WTC11 (cell line): Measurements from ENCODE around the gene PPM1L. TPM values are rescaled to one million over a fixed set of nuclear protein-coding genes. Genes with fewer than 3 reads are reported as not detected.

ENCODE experiments used
- ATAC-seq: fragments of 200-7000 bp; cut with Tn5 transposase; 2 replicates; pipeline ENCODE4 v1.10.0; 2021; ENCODE audit warnings: mild to moderate bottlenecking, moderate library complexity
- CTCF ChIA-PET: fragments of 300-600 bp; sonication (Branson Sonifier 250); formaldehyde crosslinking; loops from one replicate; lab custom pipeline; 2021; ENCODE audit warnings: antibody characterized with exemption; lab: Charles Lee
- POLR2A ChIA-PET: fragments of 350-600 bp; sonication (Branson Sonifier 250); formaldehyde crosslinking; loops from one replicate; lab custom pipeline; 2021; ENCODE audit warnings: antibody characterized with exemption; lab: Charles Lee
- DNase-seq: peaks from one replicate; pipeline ENCODE4 v3.0.0; 2021; ENCODE audit warnings: low spot score
- H3K27ac Mint-ChIP-seq: 2 replicates; pipeline ENCODE4 v1.8.0; 2021; ENCODE audit warnings: mixed read lengths
- H3K27me3 Mint-ChIP-seq: 2 replicates; pipeline ENCODE4 v1.8.0; 2021; ENCODE audit warnings: low read depth, mild to moderate bottlenecking, moderate library complexity, mixed read lengths
- H3K36me3 Mint-ChIP-seq: 2 replicates; pipeline ENCODE4 v1.8.0; 2021; ENCODE audit warnings: mixed read lengths
- H3K4me1 Mint-ChIP-seq: 2 replicates; pipeline ENCODE4 v1.8.0; 2022; ENCODE audit warnings: mixed read lengths
- H3K4me3 Mint-ChIP-seq: 2 replicates; pipeline ENCODE4 v1.8.0; 2021; ENCODE audit warnings: mild to moderate bottlenecking, moderate library complexity, mixed read lengths
- H3K9me3 Mint-ChIP-seq: 2 replicates; pipeline ENCODE4 v1.8.0; 2021; ENCODE audit warnings: mixed read lengths
- ATF1 ChIP-seq: sonication (generic); formaldehyde crosslinking; IDR thresholded peaks from 2 replicates; pipeline ENCODE4 v1.8.1; 2023; ENCODE audit warnings: mild to moderate bottlenecking, moderate library complexity, missing genetic modification reagents
- ATF2 ChIP-seq: sonication (generic); formaldehyde crosslinking; IDR thresholded peaks from 2 replicates; pipeline ENCODE4 v1.8.1; 2022; ENCODE audit warnings: low read depth, missing genetic modification reagents, borderline replicate concordance
- ATF6 ChIP-seq: sonication (generic); formaldehyde crosslinking; IDR thresholded peaks from 2 replicates; pipeline ENCODE4 v1.8.1; 2023; ENCODE audit warnings: mild to moderate bottlenecking, missing genetic modification reagents
- CBFB ChIP-seq: sonication (generic); formaldehyde crosslinking; IDR thresholded peaks from 2 replicates; pipeline ENCODE4 v1.8.1; 2022; ENCODE audit warnings: mild to moderate bottlenecking, low read depth, missing genetic modification reagents
- CDX4 ChIP-seq: fragments of 250-450 bp; sonication (Bioruptor Pico); IDR thresholded peaks from 2 replicates; pipeline ENCODE4 v1.9.0; 2021; ENCODE audit warnings: moderate library complexity, mild to moderate bottlenecking, inconsistent platforms, borderline replicate concordance
- ELF4 ChIP-seq: sonication (generic); formaldehyde crosslinking; IDR thresholded peaks from 2 replicates; pipeline ENCODE4 v1.8.1; 2022; ENCODE audit warnings: low read depth, mild to moderate bottlenecking, moderate library complexity, missing genetic modification reagents
- ERG ChIP-seq: fragments of 250-450 bp; sonication (Bioruptor Pico); IDR thresholded peaks from 2 replicates; pipeline ENCODE4 v1.8.0; 2021; ENCODE audit warnings: mild to moderate bottlenecking
- FOXP4 ChIP-seq: sonication (generic); formaldehyde crosslinking; IDR thresholded peaks from 2 replicates; pipeline ENCODE4 v1.8.0; 2022; ENCODE audit warnings: mild to moderate bottlenecking, missing genetic modification reagents
- IRF2 ChIP-seq: sonication (generic); formaldehyde crosslinking; IDR thresholded peaks from 2 replicates; pipeline ENCODE4 v1.8.0; 2022; ENCODE audit warnings: low read depth, missing genetic modification reagents, borderline replicate concordance
- JUN ChIP-seq: sonication (generic); formaldehyde crosslinking; IDR thresholded peaks from 2 replicates; pipeline ENCODE4 v1.8.0; 2023; ENCODE audit warnings: mild to moderate bottlenecking, missing genetic modification reagents
- NFYB ChIP-seq: sonication (generic); formaldehyde crosslinking; conservative IDR thresholded peaks from 2 replicates; pipeline ENCODE4 v1.8.0; 2022; ENCODE audit warnings: low read depth, missing genetic modification reagents
- NR2C2 ChIP-seq: sonication (generic); formaldehyde crosslinking; IDR thresholded peaks from 2 replicates; pipeline ENCODE4 v1.8.0; 2022; ENCODE audit warnings: mild to moderate bottlenecking, missing genetic modification reagents
- NR3C1 ChIP-seq: sonication (generic); formaldehyde crosslinking; conservative IDR thresholded peaks from 2 replicates; pipeline ENCODE4 v1.8.1; 2023; ENCODE audit warnings: low read depth, mild to moderate bottlenecking, missing genetic modification reagents
- PREB ChIP-seq: sonication (generic); formaldehyde crosslinking; IDR thresholded peaks from 2 replicates; pipeline ENCODE4 v1.8.1; 2022; ENCODE audit warnings: mild to moderate bottlenecking, missing genetic modification reagents, moderate library complexity, borderline replicate concordance
- SMAD4 ChIP-seq: sonication (generic); formaldehyde crosslinking; IDR thresholded peaks from 2 replicates; pipeline ENCODE4 v1.8.0; 2022; ENCODE audit warnings: mild to moderate bottlenecking, missing genetic modification reagents
- USF2 ChIP-seq: sonication (generic); formaldehyde crosslinking; IDR thresholded peaks from 2 replicates; pipeline ENCODE4 v1.8.1; 2023; ENCODE audit warnings: mild to moderate bottlenecking, missing genetic modification reagents, moderate library complexity
- ZBTB21 ChIP-seq: sonication (generic); formaldehyde crosslinking; IDR thresholded peaks from 2 replicates; pipeline ENCODE4 v1.8.1; 2023; ENCODE audit warnings: mild to moderate bottlenecking, missing genetic modification reagents, borderline replicate concordance
- ZBTB43 ChIP-seq: sonication (generic); formaldehyde crosslinking; IDR thresholded peaks from 2 replicates; pipeline ENCODE4 v1.8.1; 2023; ENCODE audit warnings: mild to moderate bottlenecking, missing genetic modification reagents
- ZNF121 ChIP-seq: sonication (generic); formaldehyde crosslinking; IDR thresholded peaks from 2 replicates; pipeline ENCODE4 v1.8.0; 2023; ENCODE audit warnings: missing genetic modification reagents
- ZNF317 ChIP-seq: sonication (generic); formaldehyde crosslinking; IDR thresholded peaks from 2 replicates; pipeline ENCODE4 v1.8.1; 2023; ENCODE audit warnings: low read depth, mild to moderate bottlenecking, moderate library complexity, missing genetic modification reagents, borderline replicate concordance
- ZNF396 ChIP-seq: fragments of 250-450 bp; sonication (Bioruptor Pico); IDR thresholded peaks from 2 replicates; pipeline ENCODE4 v1.8.0; 2021; ENCODE audit warnings: mild to moderate bottlenecking, moderate library complexity, borderline replicate concordance
- total RNA-seq: library from RNA; stranded (reverse); gene quantifications from 3 replicates; pipeline ENCODE4 v1.2.3, GENCODE V29; 2021

PPM1L gene
- total RNA-seq, 1 experiment from 2014 or later, result 18.1 TPM

GRCh38 chr3:160796089-160796812 lies 40.2 kb downstream of the PPM1L start (continued):
- TF ChIP-seq ZNF396 (CRISPR knock-in tag), result no peak
- TF ChIP-seq PREB (CRISPR knock-in tag), result no peak
- TF ChIP-seq ZBTB21, result no peak
- no peak for TF ChIP-seq CBFB
- TF ChIP-seq FOXP4, result no peak
- no peak for TF ChIP-seq USF2
- no peak for TF ChIP-seq NFYB (CRISPR knock-in tag)
- no peak for TF ChIP-seq NR2C2 (CRISPR knock-in tag)
- TF ChIP-seq SMAD4 (CRISPR knock-in tag), result no peak
- no peak for TF ChIP-seq ZNF121 (CRISPR knock-in tag)
- no peak for TF ChIP-seq ERG (CRISPR knock-in tag)
- TF ChIP-seq ZBTB43, result no peak
- no peak for TF ChIP-seq ATF1 (CRISPR knock-in tag)
- TF ChIP-seq ELF4, result no peak
- no peak for TF ChIP-seq IRF2 (CRISPR knock-in tag)

GRCh38 chr3:160796813-160797164 lies 40.8 kb downstream of the PPM1L start:
- DNase-seq (no peak), ATAC-seq (no peak)
- Mint-ChIP-seq H3K27ac (no peak overlapping the region), H3K4me1 (peaks cover 40% of the 10 kb centered on the region), H3K4me3 (no peak overlapping the region), H3K36me3 (0 out of 2 replicates have a peak, but pooled peaks cover 2% of the 10 kb centered on the region), H3K27me3 (no peaks in the 10 kb centered on the region), H3K9me3 (peaks cover 12% of the 10 kb centered on the region)
- POLR2A ChIA-PET, result no interaction called here
- TF ChIP-seq SMAD4 (CRISPR knock-in tag) (no peak), ATF2 (CRISPR knock-in tag) (no peak), CDX4 (no peak), ZNF317 (CRISPR knock-in tag) (no peak), ATF6 (no peak), NR3C1 (CRISPR knock-in tag) (no peak), JUN (CRISPR knock-in tag) (no peak)
- CTCF ChIA-PET, result interaction anchor here (1.3 kb wide), 1 partner anchor 38 kb away, joined by 3 read pairs; no protein-coding TSS in a partner anchor
